Measurements from ENCODE around the gene OR2A5.
"Not testable (repeated sequence)": the region's sequence is repeated elsewhere in the genome, so short reads cannot be mapped to it uniquely, and the experiment has no call there.

The OR2A5 gene

GRCh38 chr7:144032985-144033709 lies 15.6 kb upstream of the OR2A5 start:
- no peak for DNase-seq (ENCODE audit: low read depth in 2 of 2)

GRCh38 chr7:144035385-144035784 lies 13.4 kb upstream of the OR2A5 start:
- no peak for DNase-seq (ENCODE audit: low read depth in 2 of 2)

GRCh38 chr7:144036302-144036885 lies 12.4 kb upstream of the OR2A5 start:
- DNase-seq (ENCODE audit: low read depth in 2 of 2): no peak

- no peak for DNase-seq (ENCODE audit: low read depth in 2 of 2)
These were observed 11.2 kb upstream of the OR2A5 start for GRCh38 chr7:144037414-144038035.

- DNase-seq (ENCODE audit: low read depth in 2 of 2): no peak
These were observed 9.9 kb upstream of the OR2A5 start for GRCh38 chr7:144038887-144039286.

- no peak for DNase-seq (ENCODE audit: low read depth in 2 of 2)
These were observed 743 bp downstream of the OR2A5 start for GRCh38 chr7:144049491-144049890.

GRCh38 chr7:144050093-144050492 lies 1.3 kb downstream of the OR2A5 start:
- DNase-seq (ENCODE audit: low read depth in 2 of 2): no peak

- DNase-seq (ENCODE audit: low read depth in 2 of 2): not testable (repeated sequence)
These were observed 2.1 kb downstream of the OR2A5 start for GRCh38 chr7:144050884-144051283.

GRCh38 chr7:144057954-144058353 lies 9.2 kb downstream of the OR2A5 start:
- no peak for DNase-seq (ENCODE audit: low read depth in 2 of 2)

- DNase-seq (ENCODE audit: low read depth in 2 of 2): no peak
These were observed 15.0 kb downstream of the OR2A5 start for GRCh38 chr7:144063710-144064109.

- no peak for DNase-seq (ENCODE audit: low read depth in 2 of 2)
These were observed 20.8 kb downstream of the OR2A5 start, which contains the start of gene OR2A25 for GRCh38 chr7:144069511-144069910. Gene OR2A25, plus strand, starts transcription at chr7:144069811. Its CDS starts 4,409 bp downstream, at chr7:144074220.

- no peak for DNase-seq (ENCODE audit: low read depth in 2 of 2)
These were observed 21.2 kb downstream of the OR2A5 start for GRCh38 chr7:144069953-144070352.

GRCh38 chr7:144074374-144074773 lies 25.6 kb downstream of the OR2A5 start:
- DNase-seq (ENCODE audit: low read depth in 2 of 2): no peak

GRCh38 chr7:144085978-144086377 lies 37.2 kb downstream of the OR2A5 start, which contains the start of gene OR2A12:
Gene OR2A12, plus strand, starts transcription at chr7:144086278. Its CDS starts 8,830 bp downstream, at chr7:144095108.
- DNase-seq (ENCODE audit: low read depth in 2 of 2): no peak

GRCh38 chr7:144086730-144087129 lies 38.0 kb downstream of the OR2A5 start:
- DNase-seq (ENCODE audit: low read depth in 2 of 2): no peak

- no peak for DNase-seq (ENCODE audit: low read depth in 2 of 2)
These were observed 38.5 kb downstream of the OR2A5 start for GRCh38 chr7:144087230-144087629.

- no peak for DNase-seq (ENCODE audit: low read depth in 2 of 2)
These were observed 41.9 kb downstream of the OR2A5 start for GRCh38 chr7:144090667-144091066.

- no peak for DNase-seq (ENCODE audit: low read depth in 2 of 2)
These were observed 50.0 kb downstream of the OR2A5 start for GRCh38 chr7:144098776-144099175.

GRCh38 chr7:144100607-144101006 lies 51.9 kb downstream of the OR2A5 start:
- DNase-seq (ENCODE audit: low read depth in 2 of 2): no peak

- DNase-seq (ENCODE audit: low read depth in 2 of 2): no peak
These were observed 53.3 kb downstream of the OR2A5 start for GRCh38 chr7:144102041-144102440.

- DNase-seq (ENCODE audit: low read depth in 2 of 2): no peak
These were observed 56.5 kb downstream of the OR2A5 start for GRCh38 chr7:144105211-144105610.
